ENCODE results near the gene PCDHGA12.

DNA sequence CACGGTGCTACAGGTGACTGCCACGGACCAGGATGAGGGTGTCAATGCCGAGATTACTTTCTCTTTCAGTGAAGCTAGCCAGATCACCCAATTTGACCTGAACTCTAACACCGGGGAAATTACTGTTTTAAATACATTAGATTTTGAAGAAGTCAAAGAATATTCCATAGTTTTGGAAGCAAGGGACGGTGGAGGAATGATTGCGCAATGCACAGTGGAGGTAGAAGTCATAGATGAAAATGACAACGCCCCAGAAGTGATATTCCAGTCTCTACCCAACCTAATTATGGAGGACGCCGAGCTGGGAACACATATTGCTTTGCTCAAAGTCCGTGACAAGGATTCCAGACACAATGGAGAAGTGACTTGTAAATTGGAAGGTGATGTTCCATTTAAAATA, 41.6 kb upstream of the PCDHGA12 start:
- TF ChIP-seq GATA2 (IDR thresholded peaks at IDR 0.05; ENCODE audit: low read depth, low read length) (no peak), GATA3 (IDR thresholded peaks at IDR 0.05; ENCODE audit: low read depth, low read length) (no peak)
